GM18505 (cell line): ENCODE results near the gene LMBRD1.
"Not testable (repeated sequence)": the region's sequence is repeated elsewhere in the genome, so short reads cannot be mapped to it uniquely, and the experiment has no call there.

Experiments used
- ATAC-seq: cut with Tn5 transposase; IDR thresholded peaks from one replicate; pipeline ENCODE4 v1.9.1; 2021; ENCODE audit not compliant: unreplicated experiment
- POLR2A ChIP-seq: IDR thresholded peaks from 4 replicates; pipeline ENCODE4 v1.6.1; 2011; ENCODE audit warnings: borderline replicate concordance; ENCODE audit not compliant: insufficient read depth, insufficient read length; ENCODE audit errors: extremely low read depth

The LMBRD1 gene

DNA sequence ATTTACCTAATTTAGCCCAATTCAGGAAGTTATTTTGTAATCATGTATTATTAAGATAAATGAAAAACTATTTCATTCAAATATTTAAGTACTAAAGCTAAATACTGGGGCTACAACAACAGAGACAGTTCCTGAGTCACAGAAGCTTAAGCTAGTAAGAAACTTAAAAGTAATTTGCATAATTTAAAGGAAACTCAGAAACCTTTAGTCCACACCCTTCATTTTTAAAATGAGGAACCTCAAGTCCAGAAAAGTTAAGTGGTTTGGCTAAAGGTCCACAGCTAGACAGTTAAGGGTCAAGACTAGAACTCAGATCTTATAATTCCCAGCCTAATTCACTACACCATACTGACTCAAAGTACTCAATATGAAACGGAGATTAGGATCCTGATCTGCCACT lies 7.2 kb downstream of the LMBRD1 start:
- ATAC-seq, result no peak
- TF ChIP-seq POLR2A, result no peak

- ATAC-seq, result not testable (repeated sequence)
Measured at GRCh38 chr6:69787436-69787835, 9.4 kb downstream of the LMBRD1 start.

DNA sequence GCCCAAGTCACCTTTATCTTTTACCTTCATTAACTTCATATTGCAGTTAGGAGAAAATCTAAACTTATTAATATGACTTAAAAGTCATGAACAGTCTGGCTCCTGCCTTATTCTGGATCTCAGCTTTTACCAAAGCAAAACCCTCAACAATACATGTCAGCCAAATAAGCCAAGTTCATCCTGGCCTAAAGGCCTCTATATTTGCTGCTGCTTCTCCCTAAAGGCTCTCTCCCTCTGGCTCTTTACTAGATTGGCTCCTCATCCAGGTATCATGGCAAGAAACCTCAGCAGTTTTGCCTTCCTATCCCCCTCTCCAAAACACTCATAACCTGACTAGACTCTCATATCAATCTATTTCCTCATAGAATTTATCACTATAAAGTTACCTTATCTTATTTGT lies 11.1 kb downstream of the LMBRD1 start:
- no peak for TF ChIP-seq POLR2A
- ATAC-seq, result no peak

GRCh38 chr6:69784595-69785377 lies 12.0 kb downstream of the LMBRD1 start:
- peak; percentile 89 for ATAC-seq
- no peak for TF ChIP-seq POLR2A

DNA sequence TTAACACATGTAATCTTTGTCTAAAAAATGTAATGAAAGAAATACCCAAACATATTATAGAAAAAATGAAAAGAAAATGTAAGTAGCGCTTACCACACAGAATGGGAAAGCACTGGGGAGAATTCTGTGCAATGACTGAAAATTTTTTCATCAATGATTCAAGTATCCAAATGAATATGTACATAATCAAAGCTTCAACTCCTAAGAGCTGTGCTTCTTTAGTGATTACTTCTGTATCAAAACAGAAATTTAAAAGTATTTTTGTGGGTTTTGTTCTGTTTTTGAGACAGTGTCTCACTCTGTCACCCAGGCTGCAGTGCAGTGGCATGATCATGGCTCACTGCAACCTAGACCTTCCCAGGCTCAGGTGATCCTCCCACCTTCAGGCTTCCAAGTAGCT lies 13.7 kb downstream of the LMBRD1 start:
- no peak for ATAC-seq
- no peak for TF ChIP-seq POLR2A

DNA sequence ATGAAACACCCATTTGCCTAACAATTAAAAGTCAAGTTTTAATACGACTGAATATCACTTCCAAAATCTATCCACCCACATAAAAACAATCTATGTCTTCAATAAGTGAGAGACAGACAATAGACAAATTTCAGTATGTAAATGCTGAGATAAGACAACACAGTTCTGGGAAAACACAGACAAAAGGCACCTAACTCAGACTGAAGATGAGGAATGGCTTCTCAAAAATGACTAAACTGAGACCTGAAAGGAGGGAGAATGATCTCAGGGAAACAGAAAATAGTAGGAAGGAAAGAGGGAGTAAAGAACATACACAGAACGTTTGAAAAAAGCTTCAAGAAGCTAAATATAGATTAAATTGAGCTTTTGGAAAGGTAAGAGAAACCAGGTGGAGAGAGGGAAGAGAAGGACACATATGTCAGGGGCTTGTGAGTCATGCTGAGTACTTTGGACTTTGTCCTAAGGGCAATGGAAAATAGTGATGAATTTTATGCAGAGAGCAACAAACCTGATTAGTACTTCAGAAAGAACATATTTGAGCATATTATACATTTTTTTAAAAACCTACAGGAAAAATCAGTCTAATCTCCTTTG lies 16.1 kb downstream of the LMBRD1 start:
- no peak for TF ChIP-seq POLR2A
- ATAC-seq, result no peak

DNA sequence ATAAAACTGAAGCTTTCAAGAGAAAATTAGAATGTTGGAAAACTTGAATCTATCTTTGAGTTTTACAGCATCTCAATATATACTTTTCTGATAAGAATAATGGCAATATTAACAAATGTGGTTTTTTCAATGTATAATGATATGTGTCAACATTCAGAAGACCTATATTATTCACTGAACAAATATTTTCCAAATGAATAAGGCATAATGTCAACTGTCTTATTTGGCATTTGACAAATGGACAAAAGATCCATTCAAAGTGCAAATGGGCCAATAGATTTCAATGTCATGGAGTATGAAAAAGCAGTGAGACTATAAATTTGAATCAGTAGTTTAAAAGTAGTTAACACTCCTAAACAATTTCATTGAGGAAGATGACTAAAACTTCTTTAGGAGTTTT lies 20.9 kb downstream of the LMBRD1 start:
- TF ChIP-seq POLR2A, result no peak
- no peak for ATAC-seq

- no peak for ATAC-seq
- no peak for TF ChIP-seq POLR2A
Measured at GRCh38 chr6:69775585-69775849, 21.3 kb downstream of the LMBRD1 start.

- ATAC-seq, result no peak
- no peak for TF ChIP-seq POLR2A
Measured at GRCh38 chr6:69774740-69775584, 21.8 kb downstream of the LMBRD1 start.

GRCh38 chr6:69771158-69771906 lies 25.5 kb downstream of the LMBRD1 start:
- TF ChIP-seq POLR2A, result no peak
- no peak for ATAC-seq

- no peak for ATAC-seq
- no peak for TF ChIP-seq POLR2A
Measured at GRCh38 chr6:69768664-69769063, 28.1 kb downstream of the LMBRD1 start.

GRCh38 chr6:69763763-69764162 lies 33.0 kb downstream of the LMBRD1 start:
- ATAC-seq, result no peak
- no peak for TF ChIP-seq POLR2A

DNA sequence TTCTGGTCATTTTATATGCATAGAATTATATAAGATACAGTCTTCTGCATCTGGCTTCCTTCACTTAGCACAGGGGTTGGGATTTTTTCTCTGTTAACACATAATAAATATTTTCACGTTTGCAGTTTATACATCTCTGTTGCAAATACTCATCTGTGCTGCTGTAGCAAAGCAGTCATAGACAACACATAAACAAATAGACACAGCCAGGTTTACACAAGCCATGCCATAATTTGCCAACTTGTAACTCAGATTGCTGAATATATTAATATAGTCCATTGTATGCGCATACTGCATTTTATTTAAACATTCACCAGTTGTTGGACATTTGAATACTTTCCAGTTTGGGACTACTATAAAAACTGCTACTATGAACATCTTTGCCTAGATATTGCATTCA lies 35.0 kb downstream of the LMBRD1 start:
- no peak for TF ChIP-seq POLR2A
- no peak for ATAC-seq
